PC-9 (cell line): ENCODE measurements around the gene POMGNT2. TPM values are rescaled to one million over a fixed set of nuclear protein-coding genes. Genes with fewer than 3 reads are reported as not detected.
A peak's percentile ranks its signal among the peaks of the same experiment; 100 is the strongest.

Experiments used
- BruUV-seq: library from RNA; stranded (reverse); fragments of 400-500 nt; replicated peaks from 2 replicates; lab custom pipeline; 2021; lab: Mats Ljungman, UMichigan
- CTCF ChIA-PET: fragments of 300-600 bp; sonication (Branson Sonifier 250); formaldehyde crosslinking; loops from one replicate; lab custom pipeline; 2022; ENCODE audit warnings: antibody characterized with exemption; lab: Charles Lee
- POLR2A ChIA-PET: fragments of 300-600 bp; sonication (Branson Sonifier 250); formaldehyde crosslinking; loops from one replicate; lab custom pipeline; 2022; ENCODE audit warnings: antibody characterized with exemption; ENCODE audit not compliant: unreplicated experiment; lab: Charles Lee
- DNase-seq, 2 experiments: peaks; one replicate each; pipeline versions ENCODE4 v3.0.0 to v3.0.0-alpha.2; 2015 to 2022; ENCODE audit warnings: mixed read lengths in 1 of 2
- H2AFZ ChIP-seq: fragments of 200-600 bp; sonication (generic); 2 replicates; pipeline ENCODE4 v1.8.1; 2017; ENCODE audit warnings: antibody characterized with exemption
- H3F3A ChIP-seq: fragments of 200-600 bp; sonication (generic); 2 replicates; pipeline ENCODE4 v1.8.1; 2017; ENCODE audit warnings: antibody characterized with exemption, mild to moderate bottlenecking, low read depth; ENCODE audit not compliant: insufficient read depth
- H3K27ac ChIP-seq: fragments of 200-600 bp; sonication (generic); 2 replicates; pipeline ENCODE4 v1.6.1; 2016; ENCODE audit warnings: mixed run types
- H3K27me3 ChIP-seq: fragments of 200-600 bp; sonication (generic); 2 replicates; pipeline ENCODE4 v1.6.1; 2016; ENCODE audit warnings: low read depth, mixed run types; ENCODE audit not compliant: insufficient read depth
- H3K36me3 ChIP-seq: fragments of 200-600 bp; sonication (generic); 2 replicates; pipeline ENCODE4 v1.6.1; 2016; ENCODE audit warnings: low read depth, mixed run types
- H3K4me1 ChIP-seq: fragments of 200-600 bp; sonication (generic); replicated peaks from 2 replicates; pipeline ENCODE4 v1.6.1; 2016; ENCODE audit warnings: mixed run types; ENCODE audit not compliant: insufficient read depth
- H3K4me2 ChIP-seq: fragments of 200-600 bp; sonication (generic); 2 replicates; pipeline ENCODE4 v1.6.1; 2017; ENCODE audit warnings: mixed run types
- H3K4me3 ChIP-seq: fragments of 200-600 bp; sonication (generic); 2 replicates; pipeline ENCODE4 v1.6.1; 2016; ENCODE audit warnings: mixed run types
- H3K79me2 ChIP-seq: fragments of 200-600 bp; sonication (generic); 2 replicates; pipeline ENCODE4 v1.6.1; 2017; ENCODE audit warnings: low read depth, mixed run types
- H3K9me2 ChIP-seq: fragments of 200-600 bp; sonication (generic); 2 replicates; pipeline ENCODE4 v1.8.1; 2017; ENCODE audit warnings: mild to moderate bottlenecking; ENCODE audit not compliant: insufficient read depth
- H3K9me3 ChIP-seq: fragments of 200-600 bp; sonication (generic); 2 replicates; pipeline ENCODE4 v1.8.1; 2016; ENCODE audit warnings: low read depth; ENCODE audit not compliant: insufficient read depth
- H4K20me1 ChIP-seq: fragments of 200-600 bp; sonication (generic); 2 replicates; pipeline ENCODE4 v1.8.1; 2017; ENCODE audit not compliant: insufficient read depth
- CTCF ChIP-seq: fragments of 200-600 bp; sonication (generic); conservative IDR thresholded peaks from 2 replicates; pipeline ENCODE4 v1.6.1; 2017; ENCODE audit warnings: mixed run types, antibody characterized with exemption, mild to moderate bottlenecking, moderate library complexity
- EZH2 ChIP-seq: fragments of 200-600 bp; sonication (generic); IDR thresholded peaks from 2 replicates; pipeline ENCODE4 v1.8.0; 2017; ENCODE audit warnings: antibody characterized with exemption, low read depth
- intact Hi-C: fragments of 100-400 bp; cut with micrococcal nuclease; formaldehyde crosslinking; loops from one replicate; pipeline ENCODE4 v1.10.0; 2022; ENCODE audit not compliant: unreplicated experiment
- total RNA-seq: library from RNA; stranded (reverse); gene quantifications from 2 replicates; pipeline ENCODE4 v1.2.3, GENCODE V29; 2021

Gene POMGNT2
- total RNA-seq, 1 experiment from 2014 or later = 17.2 TPM

DNA sequence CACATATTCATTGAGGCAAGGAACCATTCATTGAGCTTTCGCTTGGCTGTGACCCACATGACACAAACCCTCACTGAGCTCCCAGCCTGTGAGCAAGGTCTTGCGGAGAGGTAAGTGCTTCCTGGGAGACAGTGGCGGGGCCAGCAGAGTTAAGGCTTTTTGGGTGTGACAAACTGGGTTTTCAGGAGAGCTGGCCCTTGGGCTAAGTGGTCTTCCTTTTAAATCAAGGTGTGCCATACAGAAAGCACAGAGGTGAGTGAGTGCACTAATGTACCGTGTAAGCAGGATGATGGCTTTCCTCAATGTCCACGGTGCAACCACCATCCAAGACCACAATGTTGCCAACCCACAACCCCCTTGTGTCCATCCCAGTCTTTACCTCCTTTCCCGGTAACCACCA lies 28.6 kb downstream of the POMGNT2 start:
- intact Hi-C loops = no loop called here
- Histone ChIP-seq H3F3A (no peaks in the 10 kb centered on the region), H3K9me2 (no peaks in the 10 kb centered on the region), H3K9me3 (no peaks in the 10 kb centered on the region), H3K79me2 (no peaks in the 10 kb centered on the region), H3K4me1 (peaks cover 10% of the 10 kb centered on the region), H3K27me3 (no peaks in the 10 kb centered on the region), H2AFZ (no peak overlapping the region), H3K4me2 (no peak overlapping the region), H3K27ac (no peak overlapping the region), H4K20me1 (no peaks in the 10 kb centered on the region), H3K36me3 (no peaks in the 10 kb centered on the region; the same call in 1 of the 2 replicates), H3K4me3 (no peak overlapping the region)
- DNase-seq = no peak
- ChIA-PET CTCF (no interaction called here), POLR2A (no interaction called here)
- no peak for TF ChIP-seq EZH2
- TF ChIP-seq CTCF = no peak
- no TSS peak for BruUV-seq

DNA sequence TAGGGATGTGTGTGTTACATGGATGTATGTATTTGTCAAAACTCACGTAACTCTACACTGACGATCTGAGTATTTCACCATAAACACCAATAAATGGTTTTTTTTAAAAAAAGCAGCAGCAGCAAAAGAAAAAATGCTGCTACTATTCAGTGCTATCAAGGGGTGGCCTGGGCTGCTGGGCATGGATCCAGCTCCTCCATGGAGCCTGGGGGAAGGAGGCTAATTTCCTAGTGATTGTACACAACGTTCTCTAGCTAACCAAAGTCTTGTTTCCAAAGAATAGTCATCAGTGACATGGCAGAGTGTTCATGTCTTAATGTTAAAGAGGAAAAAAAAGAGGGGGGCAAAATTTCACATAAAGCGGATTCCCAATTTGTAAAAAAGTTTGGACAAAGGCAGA lies 29.0 kb downstream of the POMGNT2 start:
- no peak for TF ChIP-seq CTCF
- no peak for TF ChIP-seq EZH2
- DNase-seq = no peak
- no peaks in the 10 kb centered on the region for H3K9me2 ChIP-seq
- no peaks in the 10 kb centered on the region for H4K20me1 ChIP-seq
- H3K79me2 ChIP-seq = no peaks in the 10 kb centered on the region
- H2AFZ ChIP-seq = no peak overlapping the region
- BruUV-seq = no TSS peak
- no peaks in the 10 kb centered on the region for H3K27me3 ChIP-seq
- H3K4me2 ChIP-seq = no peak overlapping the region
- H3K4me3 ChIP-seq = no peak overlapping the region
- intact Hi-C loops = no loop called here
- ChIA-PET POLR2A (no interaction called here), CTCF (no interaction called here)
- no peak overlapping the region for H3K27ac ChIP-seq
- peaks cover 10% of the 10 kb centered on the region for H3K4me1 ChIP-seq
- no peaks in the 10 kb centered on the region; the same call in 1 of the 2 replicates for H3K36me3 ChIP-seq
- H3K9me3 ChIP-seq = no peaks in the 10 kb centered on the region
- no peaks in the 10 kb centered on the region for H3F3A ChIP-seq

DNA sequence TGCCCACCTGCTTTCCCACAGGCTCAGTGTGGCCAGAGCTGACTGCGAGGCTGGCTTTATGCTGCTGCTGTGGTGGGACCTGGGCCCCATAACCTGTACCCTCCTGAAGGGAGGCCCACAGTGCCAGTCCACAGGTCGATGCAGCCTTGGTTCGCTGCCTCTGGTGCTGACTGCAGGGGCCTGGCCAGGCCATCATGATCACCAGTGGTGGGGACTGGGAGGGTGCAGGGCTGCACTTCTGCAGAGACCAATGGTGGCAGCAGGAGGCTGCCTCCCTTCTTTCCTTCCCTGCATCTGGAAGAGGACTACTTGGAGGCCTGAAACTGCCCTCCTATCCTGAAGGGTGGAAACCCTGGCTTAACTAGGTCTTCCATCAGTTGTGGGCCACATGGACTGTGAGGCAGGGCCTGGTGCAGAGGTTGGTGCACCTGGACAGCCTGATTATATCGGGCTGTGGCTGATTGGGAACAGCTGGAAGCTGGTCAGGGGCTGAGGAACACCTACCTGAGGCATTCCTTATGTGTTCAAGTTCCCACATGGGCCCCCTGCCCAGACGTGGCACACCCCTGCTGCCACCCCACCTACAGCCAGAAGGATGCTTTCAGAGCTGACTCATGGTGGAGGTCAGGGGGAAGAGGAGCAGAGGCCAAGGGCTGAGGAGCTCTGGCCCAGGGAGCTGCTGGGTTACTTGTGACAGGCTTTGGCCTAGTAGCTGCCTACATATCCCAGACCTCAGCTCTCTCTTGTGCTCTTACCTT lies 29.8 kb downstream of the POMGNT2 start:
- TF ChIP-seq EZH2 (no peak), CTCF (no peak)
- H3K27ac ChIP-seq = no peak overlapping the region
- H3K9me3 ChIP-seq = no peaks in the 10 kb centered on the region
- no peak overlapping the region for H3K4me3 ChIP-seq
- no peaks in the 10 kb centered on the region for H3K27me3 ChIP-seq
- H4K20me1 ChIP-seq = no peaks in the 10 kb centered on the region
- intact Hi-C loops = no loop called here
- H2AFZ ChIP-seq = no peak overlapping the region
- BruUV-seq = no TSS peak
- H3K4me2 ChIP-seq = no peak overlapping the region
- no peaks in the 10 kb centered on the region; the same call in 1 of the 2 replicates for H3K36me3 ChIP-seq
- ChIA-PET CTCF (no interaction called here), POLR2A (interaction anchor here (0.7 kb wide), 1 partner anchor 48 kb away, joined by 4 read pairs; no protein-coding TSS in a partner anchor)
- H3K4me1 ChIP-seq = peaks cover 10% of the 10 kb centered on the region
- no peaks in the 10 kb centered on the region for H3F3A ChIP-seq
- DNase-seq = peak in 1 of 2 experiments; percentile 26
- H3K79me2 ChIP-seq = no peaks in the 10 kb centered on the region
- no peaks in the 10 kb centered on the region for H3K9me2 ChIP-seq
